ENCODE results near the gene CTSZ. TPM values are rescaled to one million over a fixed set of nuclear protein-coding genes. Genes with fewer than 3 reads are reported as not detected.
A peak's percentile ranks its signal among the peaks of the same experiment; 100 is the strongest.

CTSZ gene
- total RNA-seq, 1 donor from 2014 or later: 131 TPM

DNA sequence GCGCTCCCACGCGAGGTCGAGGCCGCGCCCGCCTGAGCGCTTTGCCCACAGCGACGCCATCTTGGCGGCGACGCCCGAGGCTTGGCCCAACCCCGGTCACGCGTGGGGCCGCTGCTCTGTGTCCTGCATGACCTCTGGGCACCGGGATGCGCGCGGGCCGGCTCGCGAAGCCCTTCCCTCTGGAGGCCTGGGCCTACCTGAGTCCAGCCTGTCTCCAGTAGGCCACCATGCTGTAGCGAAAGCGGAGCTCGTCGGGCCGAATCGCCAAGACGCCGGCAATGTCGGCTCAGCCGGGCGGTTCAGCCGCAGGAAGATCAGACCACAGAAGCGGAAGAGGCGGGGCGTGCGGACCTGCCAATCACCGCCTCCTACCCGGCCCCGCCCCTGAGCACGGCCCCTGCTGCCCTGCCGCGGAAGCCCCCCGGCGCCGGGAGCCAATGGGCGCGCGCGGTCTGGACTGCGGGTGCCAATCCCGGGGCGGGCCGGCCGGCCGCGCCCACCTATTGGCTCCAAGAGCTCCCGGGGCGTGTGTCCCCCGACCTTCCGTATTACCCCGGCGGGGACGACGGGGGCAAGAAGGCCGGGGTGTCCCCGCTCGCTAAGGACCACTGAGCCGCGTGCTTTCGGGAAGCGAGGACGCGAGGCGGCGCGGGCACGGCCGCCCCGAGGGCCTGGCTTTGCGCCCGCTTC lies 25.1 kb upstream of the CTSZ start, which contains the start of gene ATP5F1E:
Gene ATP5F1E, minus strand, starts transcription at position 313 of the 690 bp plus-strand sequence. Its CDS starts 84 bp downstream, at position 229.
- H3K36me3 ChIP-seq: peaks cover 68% of the 10 kb centered on the region
- peak within 1 kb of the TSS; percentile 85 for H3K4me3 ChIP-seq
- DNase-seq: peak; percentile 98
- intact Hi-C loops (cut with micrococcal nuclease): loop anchor here (10.0 kb wide), 1 partner anchor 157 kb away; no protein-coding TSS in a partner anchor
- H3K27ac ChIP-seq (replicated peaks): peak within 1 kb of the TSS; percentile 96
- H3K4me1 ChIP-seq: peaks cover 56% of the 10 kb centered on the region
- TF ChIP-seq, protein P1, sequence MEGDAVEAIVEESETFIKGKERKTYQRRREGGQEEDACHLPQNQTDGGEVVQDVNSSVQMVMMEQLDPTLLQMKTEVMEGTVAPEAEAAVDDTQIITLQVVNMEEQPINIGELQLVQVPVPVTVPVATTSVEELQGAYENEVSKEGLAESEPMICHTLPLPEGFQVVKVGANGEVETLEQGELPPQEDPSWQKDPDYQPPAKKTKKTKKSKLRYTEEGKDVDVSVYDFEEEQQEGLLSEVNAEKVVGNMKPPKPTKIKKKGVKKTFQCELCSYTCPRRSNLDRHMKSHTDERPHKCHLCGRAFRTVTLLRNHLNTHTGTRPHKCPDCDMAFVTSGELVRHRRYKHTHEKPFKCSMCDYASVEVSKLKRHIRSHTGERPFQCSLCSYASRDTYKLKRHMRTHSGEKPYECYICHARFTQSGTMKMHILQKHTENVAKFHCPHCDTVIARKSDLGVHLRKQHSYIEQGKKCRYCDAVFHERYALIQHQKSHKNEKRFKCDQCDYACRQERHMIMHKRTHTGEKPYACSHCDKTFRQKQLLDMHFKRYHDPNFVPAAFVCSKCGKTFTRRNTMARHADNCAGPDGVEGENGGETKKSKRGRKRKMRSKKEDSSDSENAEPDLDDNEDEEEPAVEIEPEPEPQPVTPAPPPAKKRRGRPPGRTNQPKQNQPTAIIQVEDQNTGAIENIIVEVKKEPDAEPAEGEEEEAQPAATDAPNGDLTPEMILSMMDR (IDR thresholded peaks at IDR 0.05; ENCODE audit: borderline replicate concordance): no peak
- H3K27me3 ChIP-seq (ENCODE audit: low read depth): no peaks in the 10 kb centered on the region
- H3K9me3 ChIP-seq (replicated peaks): no peaks in the 10 kb centered on the region

DNA sequence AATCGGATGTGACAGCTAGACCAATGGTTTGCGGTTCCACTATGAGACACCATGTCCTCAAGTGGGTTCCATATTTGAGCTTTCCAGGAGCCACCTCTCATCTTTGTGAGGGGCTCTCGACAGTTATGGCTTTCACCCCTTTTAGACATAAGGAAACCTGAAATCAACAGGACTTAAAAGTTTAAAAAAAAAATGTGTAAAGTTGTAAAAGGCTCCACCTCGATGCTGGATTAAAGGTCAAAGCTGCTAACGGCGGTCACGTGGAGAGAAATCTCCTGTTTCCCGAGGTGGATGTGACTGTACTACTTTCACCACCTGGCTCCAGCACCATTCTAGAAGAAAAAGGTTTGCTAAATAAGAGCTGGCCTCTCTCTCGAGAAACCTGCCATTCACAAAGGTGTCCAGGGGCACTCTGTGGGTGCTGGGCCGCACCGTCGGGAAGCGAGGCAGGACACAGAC lies 24.5 kb upstream of the CTSZ start:
- peak overlapping the region; percentile 96 for H3K27ac ChIP-seq (replicated peaks)
- TF ChIP-seq, protein P1 (IDR thresholded peaks at IDR 0.05; ENCODE audit: borderline replicate concordance): no peak
- peak overlapping the region; percentile 85 for H3K4me3 ChIP-seq
- intact Hi-C loops (cut with micrococcal nuclease): loop anchor here (10.0 kb wide), 1 partner anchor 157 kb away; no protein-coding TSS in a partner anchor
- peaks cover 62% of the 10 kb centered on the region for H3K36me3 ChIP-seq
- H3K9me3 ChIP-seq (replicated peaks): no peaks in the 10 kb centered on the region
- no peak for DNase-seq
- H3K27me3 ChIP-seq (ENCODE audit: low read depth): no peaks in the 10 kb centered on the region
- peaks cover 61% of the 10 kb centered on the region for H3K4me1 ChIP-seq

DNA sequence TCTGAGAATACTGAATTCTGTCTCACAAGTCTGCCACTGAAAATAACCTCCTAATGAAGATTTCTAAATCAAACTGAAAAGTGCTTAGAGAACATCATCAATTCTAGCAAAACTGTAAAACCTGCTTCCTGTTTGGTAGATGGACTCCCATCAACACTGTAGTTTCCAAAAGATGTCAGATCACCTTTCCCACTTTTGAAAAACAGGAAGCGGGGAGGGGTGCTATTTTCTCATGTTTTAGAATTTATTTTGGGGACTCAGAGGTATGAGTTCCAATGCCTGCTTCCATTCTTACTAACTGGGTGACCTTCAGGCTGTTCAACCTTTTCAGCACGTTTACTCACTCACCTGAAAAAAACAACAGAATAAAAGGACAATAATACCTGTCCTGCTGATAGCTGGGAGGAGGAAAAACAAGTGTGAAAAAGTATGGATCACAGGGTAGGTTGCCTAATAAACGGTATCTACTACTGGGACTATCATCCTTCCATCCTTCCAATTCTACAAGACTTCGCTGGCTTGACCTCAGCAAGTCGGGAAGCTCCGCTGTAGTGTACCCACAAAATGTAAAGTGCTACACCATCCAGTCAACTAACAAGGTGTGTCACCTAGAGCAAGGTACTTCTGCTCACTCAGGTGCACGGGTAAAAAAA lies 24.0 kb upstream of the CTSZ start:
- H3K27me3 ChIP-seq (ENCODE audit: low read depth): no peaks in the 10 kb centered on the region
- peaks cover 62% of the 10 kb centered on the region for H3K36me3 ChIP-seq
- H3K4me3 ChIP-seq: peak overlapping the region; percentile 85
- TF ChIP-seq, protein P1 (IDR thresholded peaks at IDR 0.05; ENCODE audit: borderline replicate concordance): no peak
- intact Hi-C loops (cut with micrococcal nuclease): loop anchor here (10.0 kb wide), 1 partner anchor 156 kb away; no protein-coding TSS in a partner anchor
- H3K9me3 ChIP-seq (replicated peaks): no peaks in the 10 kb centered on the region
- peak overlapping the region; percentile 96 for H3K27ac ChIP-seq (replicated peaks)
- H3K4me1 ChIP-seq: peaks cover 61% of the 10 kb centered on the region
- DNase-seq: no peak

DNA sequence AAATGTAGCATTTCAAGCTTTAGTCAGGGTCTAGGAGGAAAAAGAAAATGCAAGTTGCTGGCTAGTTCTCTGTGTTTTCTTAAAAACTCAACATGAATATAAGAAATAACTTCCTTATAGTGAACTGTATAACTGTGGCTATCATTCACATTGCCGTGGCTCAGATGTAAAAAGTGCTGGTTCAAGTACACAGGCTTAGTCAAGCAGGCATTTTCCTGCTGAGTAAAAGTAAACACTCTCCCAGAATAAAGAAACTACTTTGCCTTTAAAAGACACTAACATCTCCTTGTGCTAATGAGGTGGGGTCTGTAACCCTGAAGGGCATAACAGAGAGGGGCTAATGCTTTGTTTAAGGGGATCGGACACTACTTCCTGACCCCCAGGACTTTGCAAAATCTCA lies 21.8 kb upstream of the CTSZ start:
- no peak for DNase-seq
- no peak overlapping the region for H3K27ac ChIP-seq (replicated peaks)
- H3K9me3 ChIP-seq (replicated peaks): no peaks in the 10 kb centered on the region
- intact Hi-C loops (cut with micrococcal nuclease): no loop called here
- H3K4me3 ChIP-seq: peak overlapping the region; percentile 85
- peaks cover 63% of the 10 kb centered on the region for H3K36me3 ChIP-seq
- H3K4me1 ChIP-seq: peaks cover 75% of the 10 kb centered on the region
- H3K27me3 ChIP-seq (ENCODE audit: low read depth): no peaks in the 10 kb centered on the region
- TF ChIP-seq, protein P1 (IDR thresholded peaks at IDR 0.05; ENCODE audit: borderline replicate concordance): no peak

DNA sequence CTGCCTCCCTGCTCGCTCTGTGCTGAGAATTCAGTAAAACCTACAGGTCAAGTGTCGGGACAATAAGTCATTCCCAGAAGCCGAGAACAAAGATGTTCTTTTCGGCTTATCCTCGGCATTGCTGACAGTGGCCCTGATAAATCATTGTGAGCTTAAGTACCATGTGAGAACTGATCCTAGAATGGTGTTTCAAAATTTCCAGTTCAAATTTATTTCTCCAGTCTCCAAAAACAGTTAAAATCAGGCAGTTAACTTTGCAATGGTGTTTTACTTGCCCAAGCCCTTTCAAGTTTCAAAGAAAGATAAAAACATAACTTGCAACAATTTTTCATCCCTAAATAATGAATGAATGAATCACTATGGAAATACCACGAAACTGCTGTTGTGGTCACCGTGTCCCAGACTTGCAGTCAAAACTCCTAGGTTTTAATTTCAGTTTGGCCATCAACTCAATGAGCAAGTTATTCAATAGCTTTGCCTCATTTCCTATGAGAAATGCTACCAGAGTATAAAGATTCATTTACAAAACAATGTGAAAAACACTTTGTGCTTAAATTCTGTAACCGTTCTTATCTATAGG lies 20.8 kb upstream of the CTSZ start:
- peaks cover 71% of the 10 kb centered on the region for H3K4me1 ChIP-seq
- no peak overlapping the region for H3K27ac ChIP-seq (replicated peaks)

More for the DNA sequence above, 20.8 kb upstream of the CTSZ start:
- H3K27me3 ChIP-seq (ENCODE audit: low read depth): no peaks in the 10 kb centered on the region
- H3K9me3 ChIP-seq (replicated peaks): no peaks in the 10 kb centered on the region
- intact Hi-C loops (cut with micrococcal nuclease): no loop called here
- TF ChIP-seq, protein P1 (IDR thresholded peaks at IDR 0.05; ENCODE audit: borderline replicate concordance): no peak
- peaks cover 70% of the 10 kb centered on the region for H3K36me3 ChIP-seq
- DNase-seq: no peak
- no peak overlapping the region for H3K4me3 ChIP-seq

All from left ventricle myocardium inferior (tissue), 1 donor.